ENCODE results near the gene HPCA.
"Not testable (repeated sequence)": the region's sequence is repeated elsewhere in the genome, so short reads cannot be mapped to it uniquely, and the experiment has no call there.

The HPCA gene

GRCh38 chr1:32902535-32902920 is 16.2 kb downstream of the HPCA start:
- no peak for DNase-seq (ENCODE audit: low read depth in 2 of 2)

GRCh38 chr1:32903991-32904785 is 17.9 kb downstream of the HPCA start:
- no peak for DNase-seq (ENCODE audit: low read depth in 2 of 2)

GRCh38 chr1:32904797-32905196 is 18.5 kb downstream of the HPCA start:
- no peak for DNase-seq (ENCODE audit: low read depth in 2 of 2)

- not testable (repeated sequence) for DNase-seq (ENCODE audit: low read depth in 2 of 2)
Observed at GRCh38 chr1:32905588-32905987, 19.3 kb downstream of the HPCA start.

GRCh38 chr1:32906654-32907053 is 20.4 kb downstream of the HPCA start:
- no peak for DNase-seq (ENCODE audit: low read depth in 2 of 2)

- no peak for DNase-seq (ENCODE audit: low read depth in 2 of 2)
Observed at GRCh38 chr1:32907435-32907834, 21.1 kb downstream of the HPCA start.

DNA sequence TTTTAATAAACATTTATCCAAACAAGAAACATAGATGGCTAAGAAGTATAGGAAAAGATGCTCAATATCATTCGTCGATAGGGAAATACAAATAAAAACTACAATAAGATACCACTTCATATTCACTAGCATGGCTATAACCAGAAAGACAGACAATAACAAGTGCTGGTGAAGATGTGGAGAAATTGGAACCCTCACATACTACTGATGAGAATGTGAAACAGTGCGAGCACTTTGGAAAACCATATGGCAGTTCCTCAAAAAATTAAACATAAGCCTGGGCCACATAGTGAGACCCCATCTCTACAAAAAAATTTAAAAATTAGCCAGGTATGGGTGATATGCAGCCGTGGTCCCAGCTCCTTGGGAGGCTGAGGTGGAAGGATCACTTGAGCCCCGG is 24.0 kb downstream of the HPCA start:
- no peak for DNase-seq (ENCODE audit: low read depth in 2 of 2)

DNA sequence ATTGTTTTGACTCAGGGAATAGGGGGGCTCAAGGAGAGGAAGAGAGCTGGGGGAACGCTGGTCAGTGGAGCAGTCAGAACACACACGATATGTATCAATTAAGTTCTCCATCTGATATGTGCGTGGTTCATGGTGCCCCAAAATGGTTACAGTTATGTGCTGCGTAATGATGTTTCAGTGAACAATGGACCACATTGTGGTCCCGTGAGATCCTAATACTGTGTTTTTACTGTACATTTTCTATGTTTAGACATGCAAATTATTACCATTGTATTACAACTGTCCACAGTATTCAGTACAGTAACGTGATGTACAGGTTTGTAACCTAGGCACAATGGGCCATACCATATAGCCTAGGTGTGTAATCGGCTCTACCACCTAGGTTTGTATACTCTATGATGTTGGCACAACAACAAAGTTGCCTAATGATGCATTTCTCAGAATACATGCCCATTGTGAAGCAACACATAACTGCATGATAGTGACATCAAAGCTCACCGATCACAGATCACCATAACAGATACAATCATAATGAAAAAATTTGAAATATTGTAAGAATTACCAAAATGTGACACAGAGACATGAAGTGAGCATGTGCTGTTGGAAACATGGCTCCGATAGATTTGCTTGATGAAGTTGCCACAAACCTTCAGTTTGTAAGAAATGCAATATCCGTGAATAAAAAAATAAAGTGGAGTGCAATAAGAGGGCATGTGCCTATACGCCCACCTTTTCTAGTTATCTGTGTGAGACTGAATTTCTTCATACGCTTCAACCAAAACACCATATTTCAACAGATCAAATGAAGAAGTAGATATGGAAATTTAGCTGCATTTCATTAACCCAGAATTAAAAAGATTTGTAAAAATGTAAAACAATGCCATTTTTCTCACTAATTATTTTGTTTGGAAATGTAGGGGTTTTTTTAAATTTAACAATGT is 29.7 kb downstream of the HPCA start:
- no peak for DNase-seq (ENCODE audit: low read depth in 2 of 2)

DNA sequence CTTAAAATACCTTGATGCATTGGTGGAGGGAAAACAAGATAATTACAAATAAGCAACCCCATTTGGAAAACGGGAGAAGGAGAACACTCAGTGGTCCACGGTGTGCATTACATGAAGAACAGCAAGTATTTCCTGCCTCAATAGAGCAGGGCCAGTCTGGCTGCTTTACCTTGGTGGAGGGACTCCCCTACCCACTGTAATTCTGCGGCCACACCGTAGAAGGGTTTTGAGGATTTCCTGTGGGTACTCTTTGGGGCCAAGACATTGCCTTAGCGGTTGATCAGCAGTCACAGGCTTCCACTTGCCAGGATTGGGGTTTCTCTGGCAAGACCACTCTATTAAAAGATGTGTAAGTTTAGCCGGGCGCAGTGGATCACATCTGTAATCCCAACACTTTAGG is 31.2 kb downstream of the HPCA start:
- no peak for DNase-seq (ENCODE audit: low read depth in 2 of 2)

DNA sequence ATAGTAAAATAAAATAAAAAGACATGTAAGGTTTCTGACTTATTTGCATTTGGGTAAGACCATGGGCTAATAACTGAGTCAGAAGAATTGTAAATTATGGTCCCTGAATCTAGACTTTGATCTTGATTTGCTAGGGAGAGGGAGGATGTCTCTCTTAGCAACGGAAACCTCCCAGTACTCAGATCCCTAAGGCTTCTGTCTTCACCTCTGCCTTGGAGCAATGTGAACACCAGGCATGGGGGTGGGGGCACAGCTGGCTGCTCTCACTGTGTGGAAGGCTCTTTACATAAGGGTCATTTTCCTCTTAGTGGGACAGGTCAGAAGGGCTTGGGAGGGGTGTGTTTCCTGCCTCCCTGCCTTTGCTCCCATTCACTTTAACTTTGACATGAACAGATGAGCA is 31.9 kb downstream of the HPCA start:
- DNase-seq (ENCODE audit: low read depth in 2 of 2): no peak

- no peak for DNase-seq (ENCODE audit: low read depth in 2 of 2)
Observed at GRCh38 chr1:32919811-32920733, 33.8 kb downstream of the HPCA start.

- DNase-seq (ENCODE audit: low read depth in 2 of 2): no peak
Observed at GRCh38 chr1:32920833-32921232, 34.5 kb downstream of the HPCA start.

- DNase-seq (ENCODE audit: low read depth in 2 of 2): peak in 1 of 2 donors; percentile 6
Observed at GRCh38 chr1:32924881-32925344, 38.6 kb downstream of the HPCA start.

DNA sequence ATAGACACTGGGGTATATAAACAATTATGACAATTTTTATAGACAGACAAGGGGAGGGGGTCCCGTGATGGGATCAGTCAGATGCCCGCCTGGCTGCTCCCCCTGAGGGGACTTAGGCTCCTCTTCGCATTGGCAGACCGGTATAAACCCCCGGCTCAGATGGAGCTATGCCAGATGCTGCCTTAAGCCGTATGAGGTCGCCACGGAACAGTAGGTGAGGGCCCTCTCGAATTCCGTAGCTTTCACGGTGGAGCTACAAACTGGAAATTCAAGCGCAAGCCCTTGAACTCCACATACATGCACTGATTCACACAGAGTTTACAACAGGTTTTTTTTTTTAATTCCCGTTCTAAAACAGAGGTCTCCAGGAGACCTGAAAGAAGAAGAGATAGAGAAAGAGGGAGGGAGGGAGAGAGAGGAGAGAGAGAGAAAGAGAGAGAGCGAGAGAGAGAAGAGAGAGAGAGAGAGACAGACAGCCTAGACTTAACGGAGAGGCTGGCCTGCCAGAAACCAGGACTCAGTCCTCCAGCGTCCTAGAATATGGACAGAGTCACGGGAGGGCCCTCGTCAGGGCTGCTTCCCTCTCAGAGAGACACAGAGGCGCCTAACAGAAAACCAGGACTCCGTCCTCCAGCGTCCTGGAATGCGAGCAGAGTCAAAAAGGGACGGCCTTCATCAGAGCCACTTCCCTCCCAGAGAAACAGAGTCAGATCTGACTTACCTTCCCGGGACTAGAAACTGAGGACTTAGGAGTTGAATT is 39.3 kb downstream of the HPCA start:
- DNase-seq (ENCODE audit: low read depth in 2 of 2): no peak

- no peak for DNase-seq (ENCODE audit: low read depth in 2 of 2)
Observed at GRCh38 chr1:32926562-32926961, 40.3 kb downstream of the HPCA start.

- DNase-seq (ENCODE audit: low read depth in 2 of 2): no peak
Observed at GRCh38 chr1:32927441-32927840, 41.1 kb downstream of the HPCA start.

DNA sequence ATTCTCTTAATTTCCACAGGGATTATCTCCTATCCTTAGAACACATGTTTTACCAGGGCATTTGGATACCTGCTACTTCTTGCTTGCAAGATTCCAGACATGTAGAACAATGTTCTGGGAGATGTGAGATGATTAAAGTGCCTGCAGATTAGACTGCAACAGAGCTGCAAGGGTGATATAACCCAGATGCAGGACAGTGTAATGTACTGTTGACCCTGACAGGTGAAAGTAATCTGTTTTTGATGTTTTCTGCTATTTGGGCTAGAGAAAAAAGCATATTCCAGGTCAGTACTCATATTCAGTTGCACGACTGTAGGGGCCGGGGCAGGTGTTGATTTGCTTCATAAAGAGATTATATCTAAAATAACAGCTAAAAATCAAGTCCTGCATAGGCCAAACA is 42.0 kb downstream of the HPCA start:
- no peak for DNase-seq (ENCODE audit: low read depth in 2 of 2)

- no peak for DNase-seq (ENCODE audit: low read depth in 2 of 2)
Observed at GRCh38 chr1:32928715-32929114, 42.4 kb downstream of the HPCA start.

- DNase-seq (ENCODE audit: low read depth in 2 of 2): no peak
Observed at GRCh38 chr1:32929366-32929765, 43.1 kb downstream of the HPCA start.

- no peak for DNase-seq (ENCODE audit: low read depth in 2 of 2)
Observed at GRCh38 chr1:32931760-32932159, 45.5 kb downstream of the HPCA start.

- no peak for DNase-seq (ENCODE audit: low read depth in 2 of 2)
Observed at GRCh38 chr1:32933742-32934322, 47.5 kb downstream of the HPCA start.
